Vagina (tissue), 2 donors: ENCODE data around the gene C9orf72. TPM values are rescaled to one million over a fixed set of nuclear protein-coding genes. Genes with fewer than 3 reads are reported as not detected.

Experiments
- DNase-seq, 2 donors: peaks; one replicate each; pipeline ENCODE4 v3.0.0-alpha.2; 2017; ENCODE audit errors: extremely low spot score in 2 of 2
- H3K27ac ChIP-seq: fragments of 200-600 bp; sonication (generic); one replicate; pipeline ENCODE4 v1.5.1; 2019
- H3K27me3 ChIP-seq: fragments of 200-600 bp; sonication (generic); one replicate; pipeline ENCODE4 v1.5.1; 2019
- H3K36me3 ChIP-seq, 2 donors: fragments of 200-600 bp; sonication (generic); one replicate each; pipeline ENCODE4 v1.5.1; 2017 to 2019
- H3K4me1 ChIP-seq: fragments of 200-600 bp; sonication (generic); one replicate; pipeline ENCODE4 v1.5.1; 2019
- H3K4me3 ChIP-seq, 2 donors: fragments of 200-600 bp; sonication (generic); 1 replicate in 1 of 2; 2 replicates in 1 of 2; pipeline ENCODE4 v1.5.1; 2016 to 2019
- H3K9me3 ChIP-seq: fragments of 200-600 bp; sonication (generic); one replicate; pipeline ENCODE4 v1.5.1; 2019
- CTCF ChIP-seq, 3 experiments: fragments of 450-650 bp in 2 of 3; fragments of 200-600 bp in 1 of 3; sonication (generic) in 1 of 3; IDR thresholded peaks; one replicate each; pipeline ENCODE4 v1.5.1; 2017 to 2019; ENCODE audit warnings: antibody characterized with exemption in 3 of 3, mild to moderate bottlenecking in 2 of 3, moderate library complexity in 2 of 3
- POLR2A ChIP-seq, 2 donors: fragments of 450-650 bp; IDR thresholded peaks; one replicate each; pipeline ENCODE4 v1.6.1; 2017; ENCODE audit warnings: antibody characterized with exemption in 2 of 2, mild to moderate bottlenecking in 2 of 2, moderate library complexity in 2 of 2
- POLR2AphosphoS5 ChIP-seq, 2 donors: sonication (generic); formaldehyde crosslinking; IDR thresholded peaks; one replicate each; pipeline ENCODE4 v1.9.0; 2017; ENCODE audit warnings: antibody characterized with exemption in 2 of 2, mild to moderate bottlenecking in 2 of 2, low read depth in 1 of 2; ENCODE audit not compliant: insufficient read depth in 1 of 2
- intact Hi-C: fragments of 100-400 bp; cut with DNase I; formaldehyde crosslinking; loops from one replicate; pipeline ENCODE4 v1.15.1; 2023
- total RNA-seq: library from RNA; depleted of rRNA; stranded (reverse); fragments of >200 nt; gene quantifications from one replicate; pipeline ENCODE4 v1.2.3, GENCODE V29; 2016

The C9orf72 gene
- total RNA-seq, 1 donor from 2014 or later: 18.7 TPM

DNA sequence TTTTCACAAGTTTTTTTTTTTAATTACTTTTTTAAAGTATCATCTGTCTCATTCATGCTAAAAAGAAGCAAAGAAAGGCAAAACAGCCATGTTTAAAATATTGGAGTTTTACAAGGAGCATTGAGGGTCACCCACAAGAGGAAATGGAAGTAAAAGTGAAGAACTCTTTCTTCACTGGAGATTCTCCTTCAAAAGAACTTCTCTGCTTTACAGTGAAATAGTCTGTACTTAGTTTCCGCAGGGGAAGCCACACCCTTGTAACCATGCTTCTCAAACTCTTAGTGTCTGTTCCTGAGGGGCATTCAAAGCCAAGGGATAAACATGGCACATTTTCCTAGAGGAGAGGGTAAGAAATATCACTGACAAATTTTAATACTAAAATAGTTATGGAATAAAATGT is 8.6 kb downstream of the C9orf72 start:
- intact Hi-C loops: no loop called here
- Histone ChIP-seq H3K36me3 (peaks cover 0 to 31% of the 10 kb centered on the region in 2 donors), H3K27ac (no peak overlapping the region)

DNA sequence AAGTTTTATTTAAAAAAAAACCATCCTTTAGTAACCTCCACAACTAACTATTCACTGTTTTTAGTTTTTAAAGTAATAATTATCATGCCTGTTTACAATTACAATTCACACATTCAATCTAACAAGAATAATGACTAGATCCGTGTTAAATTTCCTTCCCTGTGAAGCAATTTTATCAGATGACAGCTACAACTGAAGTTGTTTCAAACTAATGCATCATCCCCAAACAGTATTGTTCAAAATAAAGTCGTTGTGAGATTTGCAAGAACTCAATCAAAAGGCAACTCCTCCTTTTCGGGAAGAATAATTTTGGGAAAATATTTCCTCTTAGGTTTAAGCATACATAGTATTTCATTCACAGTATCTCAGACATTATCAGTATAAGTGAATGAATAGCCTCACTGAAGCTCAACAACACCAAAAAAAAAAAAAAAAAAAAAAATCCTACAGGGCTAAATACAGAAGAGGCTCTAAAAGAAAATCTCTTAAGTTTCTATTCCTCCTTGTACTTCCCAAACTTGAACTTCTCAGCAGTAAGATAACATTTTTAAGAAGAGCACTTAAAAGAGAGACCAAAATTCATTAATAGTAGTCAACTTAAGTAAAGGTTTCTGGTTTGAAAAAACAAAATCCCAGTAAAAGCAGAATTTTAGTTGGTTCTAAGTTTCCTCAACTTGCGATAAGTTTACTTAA is 9.4 kb downstream of the C9orf72 start:
- no peaks in the 10 kb centered on the region for H3K4me1 ChIP-seq
- TF ChIP-seq POLR2A (IDR thresholded peaks at IDR 0.05): no peak
- TF ChIP-seq POLR2AphosphoS5 (IDR thresholded peaks at IDR 0.05; ENCODE audit: insufficient read depth in 1 of 2, low read depth in 1 of 2): no peak
- no peak for TF ChIP-seq CTCF (IDR thresholded peaks at IDR 0.05)
- no peaks in the 10 kb centered on the region for H3K27me3 ChIP-seq
- H3K27ac ChIP-seq: no peak overlapping the region
- DNase-seq: no peak
- H3K9me3 ChIP-seq: no peaks in the 10 kb centered on the region
- H3K4me3 ChIP-seq: no peak overlapping the region
- intact Hi-C loops: no loop called here
- H3K36me3 ChIP-seq: peaks cover 0 to 34% of the 10 kb centered on the region in 2 donors

More for the DNA sequence above, 8.6 kb downstream of the C9orf72 start:
- Histone ChIP-seq H3K9me3 (no peaks in the 10 kb centered on the region), H3K4me3 (no peak overlapping the region), H3K27me3 (no peaks in the 10 kb centered on the region), H3K4me1 (no peaks in the 10 kb centered on the region)
- TF ChIP-seq CTCF (IDR thresholded peaks at IDR 0.05): no peak
- no peak for TF ChIP-seq POLR2AphosphoS5 (IDR thresholded peaks at IDR 0.05; ENCODE audit: insufficient read depth in 1 of 2, low read depth in 1 of 2)
- TF ChIP-seq POLR2A (IDR thresholded peaks at IDR 0.05): no peak
- no peak for DNase-seq

DNA sequence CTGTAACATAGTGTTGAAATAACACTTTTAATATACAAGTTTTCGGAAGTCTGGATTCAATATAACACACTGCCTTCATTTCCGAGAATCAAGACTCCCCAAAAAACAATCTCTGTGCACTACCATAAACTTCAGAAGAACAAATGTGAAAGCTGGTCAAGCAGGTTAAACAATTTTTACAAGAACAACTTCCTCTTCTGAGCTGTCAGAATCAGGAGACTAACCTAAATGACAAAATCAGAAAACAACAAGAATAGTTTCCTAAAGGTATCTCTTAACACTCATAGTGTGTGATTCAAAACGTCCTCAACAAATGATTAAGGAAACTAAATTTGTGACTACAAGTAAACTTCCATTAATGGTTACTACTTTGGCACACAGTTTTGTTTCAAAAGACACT is 11.6 kb downstream of the C9orf72 start:
- H3K27ac ChIP-seq: no peak overlapping the region
- no peak for DNase-seq
- H3K27me3 ChIP-seq: no peaks in the 10 kb centered on the region
- no peak overlapping the region for H3K4me3 ChIP-seq
- no peaks in the 10 kb centered on the region for H3K4me1 ChIP-seq
- no peak for TF ChIP-seq POLR2A (IDR thresholded peaks at IDR 0.05)
- peak in 1 of 2 donors; percentile 84 for TF ChIP-seq POLR2AphosphoS5 (IDR thresholded peaks at IDR 0.05; ENCODE audit: insufficient read depth in 1 of 2, low read depth in 1 of 2)
- no peak for TF ChIP-seq CTCF (IDR thresholded peaks at IDR 0.05)
- no peaks in the 10 kb centered on the region for H3K9me3 ChIP-seq
- intact Hi-C loops: no loop called here
- H3K36me3 ChIP-seq: peaks cover 0 to 39% of the 10 kb centered on the region in 2 donors

GRCh38 chr9:27560457-27560856 is 12.8 kb downstream of the C9orf72 start:
- no peak for DNase-seq
- Histone ChIP-seq H3K4me3 (no peak overlapping the region), H3K27ac (no peak overlapping the region), H3K27me3 (no peaks in the 10 kb centered on the region), H3K9me3 (no peaks in the 10 kb centered on the region), H3K4me1 (no peaks in the 10 kb centered on the region), H3K36me3 (peaks cover 0 to 42% of the 10 kb centered on the region in 2 donors)
- intact Hi-C loops: no loop called here
- TF ChIP-seq POLR2AphosphoS5 (IDR thresholded peaks at IDR 0.05; ENCODE audit: insufficient read depth in 1 of 2, low read depth in 1 of 2) (no peak), CTCF (IDR thresholded peaks at IDR 0.05) (no peak), POLR2A (IDR thresholded peaks at IDR 0.05) (no peak)

DNA sequence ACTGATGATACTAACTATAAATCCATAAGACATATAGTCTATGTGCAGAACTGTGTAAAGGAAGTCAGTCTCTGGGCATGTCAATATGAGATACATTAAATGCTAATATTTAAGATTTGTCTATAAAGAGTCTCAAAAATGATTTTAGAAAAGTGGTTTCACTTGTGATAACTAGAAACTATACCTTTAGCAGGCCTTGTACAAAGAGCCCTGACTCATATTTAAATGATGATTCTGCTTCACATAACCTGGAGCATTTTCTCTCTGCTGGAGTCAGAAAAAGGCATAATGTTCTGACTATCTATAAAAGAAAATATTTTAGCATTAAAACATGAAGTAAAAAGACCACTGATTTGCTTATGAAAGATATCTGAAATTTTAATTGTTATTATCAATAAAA is 15.0 kb downstream of the C9orf72 start:
- intact Hi-C loops: no loop called here
- no peak overlapping the region for H3K4me3 ChIP-seq
- DNase-seq: no peak
- TF ChIP-seq CTCF (IDR thresholded peaks at IDR 0.05) (no peak), POLR2AphosphoS5 (IDR thresholded peaks at IDR 0.05; ENCODE audit: insufficient read depth in 1 of 2, low read depth in 1 of 2) (no peak), POLR2A (IDR thresholded peaks at IDR 0.05) (no peak)
- no peaks in the 10 kb centered on the region for H3K9me3 ChIP-seq
- no peak overlapping the region for H3K27ac ChIP-seq
- no peaks in the 10 kb centered on the region for H3K27me3 ChIP-seq
- H3K36me3 ChIP-seq: peaks cover 0 to 55% of the 10 kb centered on the region in 2 donors
- H3K4me1 ChIP-seq: no peaks in the 10 kb centered on the region
